ENCODE results near the gene GMDS.

Gene GMDS

GRCh38 chr6:1940381-1940780, 305.0 kb downstream of the GMDS start:
- DNase-seq (ENCODE audit: low spot score), result no peak

GRCh38 chr6:1933292-1933691, 312.1 kb downstream of the GMDS start:
- DNase-seq (ENCODE audit: low spot score), result no peak

DNA sequence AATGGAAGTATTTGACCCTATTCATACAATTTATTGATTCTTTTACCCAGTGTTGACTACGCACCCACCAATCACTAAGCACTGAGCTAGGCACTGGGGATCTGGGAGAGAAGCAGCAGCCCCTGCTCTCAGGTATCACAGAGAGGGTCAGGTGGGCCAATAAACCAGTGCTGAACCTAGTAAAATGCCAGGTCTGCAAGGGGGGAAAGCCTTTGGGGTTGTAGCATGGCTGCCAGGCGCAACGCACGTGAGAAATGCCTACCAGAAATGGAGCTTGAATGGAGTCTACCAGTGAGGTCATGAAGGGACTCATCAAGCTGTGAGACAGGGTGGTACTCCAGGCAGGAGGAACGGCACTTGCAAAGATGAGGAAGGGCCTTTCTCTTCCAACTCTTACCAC, 313.6 kb downstream of the GMDS start:
- no peak for DNase-seq (ENCODE audit: low spot score)

- DNase-seq (ENCODE audit: low spot score), result no peak
These were observed 315.0 kb downstream of the GMDS start for GRCh38 chr6:1930356-1930755.

GRCh38 chr6:1929931-1930330, 315.5 kb downstream of the GMDS start:
- DNase-seq (ENCODE audit: low spot score), result no peak

DNA sequence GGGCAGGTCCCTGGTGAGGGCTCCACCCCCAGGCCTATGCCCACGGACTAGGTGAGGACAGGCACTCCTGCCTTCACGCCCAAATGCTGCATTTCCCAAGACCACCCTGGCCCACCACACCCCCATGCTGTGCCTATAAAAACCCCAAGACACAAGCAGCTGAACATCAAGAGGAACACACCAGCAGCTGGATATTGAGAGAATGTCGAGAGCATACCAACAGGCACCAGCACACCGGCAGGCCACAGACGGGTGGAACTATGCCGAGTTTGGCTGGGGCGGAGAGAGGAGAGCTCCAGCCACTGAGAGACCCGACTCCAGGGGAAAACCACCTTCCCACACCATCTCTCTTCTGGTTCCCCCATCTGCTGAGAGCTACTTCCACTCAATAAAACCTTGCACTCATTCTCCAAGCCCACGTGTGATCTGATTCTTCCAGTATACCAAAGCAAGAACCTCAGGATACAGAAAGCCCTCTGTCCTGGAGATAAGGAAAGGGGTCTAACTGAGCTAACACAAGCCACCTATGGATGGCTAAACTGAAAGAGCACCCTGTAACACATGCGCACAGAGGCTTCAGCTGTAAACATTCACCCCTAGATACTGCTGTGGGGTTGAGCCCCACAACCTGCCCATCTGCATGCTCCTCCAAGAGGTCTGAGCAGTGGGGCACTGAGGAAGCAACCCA, 319.5 kb downstream of the GMDS start:
- DNase-seq (ENCODE audit: low spot score), result no peak

DNA sequence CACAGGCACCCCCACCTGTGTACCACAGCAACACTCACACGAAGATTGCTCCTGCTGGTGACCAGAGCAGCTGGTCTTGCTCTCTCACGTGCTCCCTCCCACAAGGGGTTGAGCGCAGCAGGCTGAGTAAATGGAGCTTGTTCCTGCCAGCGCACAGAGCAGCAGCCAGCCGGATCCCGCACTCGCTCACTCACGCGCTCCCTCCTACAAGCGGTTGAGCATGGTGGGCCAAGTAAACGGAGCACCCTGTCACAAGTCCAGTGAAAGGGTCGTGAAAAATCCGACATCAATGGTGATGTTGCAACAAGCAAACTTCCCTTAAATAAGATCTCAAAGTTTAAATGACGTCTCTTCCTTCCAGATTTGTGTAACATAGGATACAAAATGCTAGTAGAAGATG, 322.0 kb downstream of the GMDS start:
- no peak for DNase-seq (ENCODE audit: low spot score)

DNA sequence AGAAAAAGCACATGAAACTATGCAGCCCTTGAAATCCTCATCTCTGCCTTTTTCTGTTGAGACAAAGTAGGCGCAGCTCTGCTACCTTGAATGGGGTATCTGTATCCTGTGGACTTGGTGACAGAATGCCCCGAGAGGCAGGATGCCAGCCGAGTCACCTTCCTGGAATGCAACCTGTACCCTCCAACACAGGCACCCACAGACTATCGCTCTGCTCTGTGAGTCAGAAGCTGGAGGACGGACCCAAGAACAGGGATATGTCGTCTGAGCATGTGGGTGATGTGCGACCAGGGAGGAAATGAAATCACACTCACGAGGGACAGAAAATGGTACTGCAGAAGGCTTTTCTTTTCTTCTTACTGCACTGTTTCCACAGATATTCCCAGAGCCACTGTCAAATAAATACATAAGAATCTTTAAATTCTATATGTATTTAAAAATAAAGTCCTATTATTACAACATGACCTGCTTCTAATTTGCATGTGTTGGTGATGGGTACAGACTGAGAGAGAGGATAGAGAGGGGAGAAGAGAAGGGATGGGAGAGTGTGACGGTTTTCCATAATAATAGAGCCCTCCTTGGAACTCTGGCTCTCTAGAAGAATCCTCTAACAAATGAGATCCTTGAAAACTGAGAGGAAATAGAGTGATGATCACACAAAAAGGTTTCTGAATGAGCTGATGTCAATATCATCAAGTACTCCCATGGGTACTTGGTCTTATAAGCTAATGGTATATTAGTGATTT, 327.6 kb downstream of the GMDS start:
- no peak for DNase-seq (ENCODE audit: low spot score)

DNA sequence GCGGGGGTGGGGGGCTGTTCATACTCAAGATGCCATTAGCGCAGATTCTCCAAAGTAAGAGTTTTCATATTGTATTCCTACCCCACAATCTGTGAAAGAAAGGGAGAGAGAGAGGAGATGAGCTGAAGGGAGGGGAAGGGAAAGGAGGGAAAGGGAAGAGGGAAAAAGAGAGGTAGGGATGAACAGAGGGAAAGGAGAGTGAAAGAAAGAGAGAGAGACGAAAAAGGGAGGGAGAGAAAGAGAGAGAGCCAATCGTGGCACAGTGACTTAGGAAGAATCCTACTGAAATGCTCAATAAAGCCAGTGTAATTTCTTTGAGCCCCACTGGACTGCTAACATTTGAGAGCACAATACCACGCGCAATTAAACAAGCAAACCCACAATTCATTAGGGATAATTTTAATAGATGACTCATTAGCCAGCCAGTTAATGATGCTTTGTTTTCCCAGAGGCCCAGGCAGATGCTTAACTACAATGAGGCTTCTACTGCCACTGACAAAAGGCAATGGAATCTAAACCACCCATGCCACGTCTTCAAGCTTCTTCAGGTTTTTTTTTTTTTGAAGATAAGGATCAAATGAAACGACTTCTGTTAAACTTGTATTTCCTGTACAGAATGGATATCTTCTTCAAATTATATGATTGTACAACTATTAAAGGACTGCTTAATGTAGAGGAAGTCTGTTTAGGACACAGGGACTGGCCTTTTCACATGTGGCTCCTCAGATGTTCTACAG, 328.9 kb downstream of the GMDS start:
- no peak for DNase-seq (ENCODE audit: low spot score)

GRCh38 chr6:1915226-1915625, 330.2 kb downstream of the GMDS start:
- DNase-seq (ENCODE audit: low spot score), result no peak

GRCh38 chr6:1913577-1913976, 331.8 kb downstream of the GMDS start:
- no peak for DNase-seq (ENCODE audit: low spot score)

DNA sequence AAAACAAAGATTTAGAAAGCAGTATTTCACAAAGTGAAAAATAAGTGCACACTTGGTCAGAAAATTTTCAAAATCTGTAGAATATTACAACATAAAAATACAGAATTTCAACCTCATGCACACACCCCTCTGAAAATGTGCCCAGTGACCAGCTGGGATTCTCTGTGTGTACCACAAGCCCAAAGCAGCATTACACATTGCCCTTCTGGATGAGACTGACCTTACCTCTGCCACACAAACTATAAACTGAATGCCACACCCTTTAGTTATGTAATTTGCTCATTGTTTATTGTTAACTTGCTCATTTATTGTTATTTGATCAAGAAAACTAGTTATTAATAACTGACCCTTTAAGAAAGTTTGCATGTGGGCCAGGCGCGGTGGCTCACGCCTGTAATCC, 332.7 kb downstream of the GMDS start:
- DNase-seq (ENCODE audit: low spot score), result no peak

- DNase-seq (ENCODE audit: low spot score), result no peak
These were observed 333.9 kb downstream of the GMDS start for GRCh38 chr6:1911474-1911873.

DNA sequence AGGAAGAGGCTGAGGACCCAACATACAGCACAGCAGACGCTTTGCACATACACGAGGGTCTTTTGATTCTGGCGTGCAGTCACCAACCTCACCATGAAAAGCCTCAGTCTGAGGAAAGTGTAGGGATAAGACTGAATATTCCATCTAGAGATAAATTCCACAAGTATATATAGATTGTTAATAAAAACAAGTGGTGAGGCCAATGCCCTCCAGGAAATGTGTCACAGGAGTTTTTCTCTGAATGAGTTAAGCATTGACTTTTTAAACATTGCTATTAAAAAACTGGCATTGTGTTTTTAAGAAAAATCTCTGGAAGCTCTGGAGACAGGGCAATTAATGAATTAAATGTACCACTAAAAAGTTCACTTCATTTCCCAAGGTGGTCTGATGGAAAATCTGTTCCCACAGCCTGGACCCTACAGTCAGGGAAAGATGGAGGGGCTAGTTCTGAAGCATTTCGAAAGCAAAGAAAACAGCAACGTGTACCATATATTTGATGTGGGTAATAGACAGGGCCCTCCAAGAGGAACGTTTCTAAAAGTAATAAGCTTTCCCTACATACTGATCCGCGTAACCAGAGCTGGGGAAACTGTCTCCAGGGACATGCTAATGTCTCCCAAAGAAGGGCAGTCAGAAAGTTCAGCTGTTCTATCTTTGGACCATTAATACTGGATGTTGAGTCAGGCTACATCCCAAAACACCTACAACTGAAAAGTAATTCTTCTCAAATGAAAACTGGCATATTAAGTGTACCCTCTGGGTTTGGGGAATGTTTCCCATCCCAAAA, 334.6 kb downstream of the GMDS start:
- no peak for DNase-seq (ENCODE audit: low spot score)

DNA sequence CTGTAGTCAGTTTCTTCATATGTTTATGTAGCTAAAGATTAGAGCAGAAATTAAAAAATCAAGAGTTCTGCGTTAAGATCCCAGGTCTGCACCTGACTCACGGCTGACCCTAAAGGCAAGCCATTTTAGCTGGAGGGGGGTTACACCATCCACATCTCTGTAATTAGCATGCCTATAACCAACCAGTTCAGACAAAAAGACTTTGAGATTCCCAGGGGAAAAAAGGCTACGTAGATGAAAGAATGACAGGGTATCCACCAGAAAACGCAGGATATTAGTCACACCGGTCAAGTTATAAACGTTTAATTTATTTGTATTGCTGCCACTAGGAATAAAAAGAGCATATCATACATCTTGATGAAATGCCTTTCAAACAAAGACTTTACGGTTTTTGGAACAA, 336.6 kb downstream of the GMDS start:
- DNase-seq (ENCODE audit: low spot score), result no peak

DNA sequence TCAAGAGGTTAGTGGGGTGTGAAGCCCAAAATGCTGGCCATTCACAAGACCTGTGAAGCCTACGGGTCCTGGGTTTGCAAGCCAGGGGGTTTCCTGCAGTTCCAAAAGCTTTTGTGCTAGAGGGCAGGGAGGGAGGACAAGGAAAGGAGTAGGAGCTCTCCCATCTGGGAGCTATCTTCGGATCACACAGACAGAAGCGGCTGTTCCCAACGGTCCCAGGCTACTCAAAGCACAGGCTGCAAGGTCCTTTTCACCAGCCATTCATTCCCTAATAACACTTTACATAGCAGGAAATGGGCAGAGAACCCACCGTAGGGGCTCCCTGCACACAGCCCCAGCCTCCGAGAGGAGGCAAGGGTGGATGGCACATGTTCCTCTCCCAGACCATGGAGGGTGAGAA, 338.8 kb downstream of the GMDS start:
- no peak for DNase-seq (ENCODE audit: low spot score)

DNA sequence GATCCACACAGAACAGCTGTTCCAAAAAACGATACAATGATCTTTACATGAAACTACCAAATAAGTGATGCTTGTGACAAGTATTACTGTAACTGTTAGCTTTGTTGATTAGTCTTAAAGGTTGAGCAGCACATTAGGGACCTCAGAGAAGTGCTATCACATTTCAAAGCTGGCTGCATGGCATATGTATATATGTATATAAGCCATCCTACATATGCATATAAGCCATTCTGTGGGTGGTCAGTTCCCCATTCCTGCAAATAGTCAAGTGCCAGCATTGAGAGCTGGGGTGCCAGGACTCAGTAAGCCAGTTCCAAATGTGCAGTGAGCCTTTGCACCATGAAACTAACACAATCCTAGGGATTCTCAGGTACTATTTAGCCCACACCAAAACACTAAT, 339.4 kb downstream of the GMDS start:
- no peak for DNase-seq (ENCODE audit: low spot score)

- no peak for DNase-seq (ENCODE audit: low spot score)
These were observed 340.5 kb downstream of the GMDS start for GRCh38 chr6:1904898-1905297.

DNA sequence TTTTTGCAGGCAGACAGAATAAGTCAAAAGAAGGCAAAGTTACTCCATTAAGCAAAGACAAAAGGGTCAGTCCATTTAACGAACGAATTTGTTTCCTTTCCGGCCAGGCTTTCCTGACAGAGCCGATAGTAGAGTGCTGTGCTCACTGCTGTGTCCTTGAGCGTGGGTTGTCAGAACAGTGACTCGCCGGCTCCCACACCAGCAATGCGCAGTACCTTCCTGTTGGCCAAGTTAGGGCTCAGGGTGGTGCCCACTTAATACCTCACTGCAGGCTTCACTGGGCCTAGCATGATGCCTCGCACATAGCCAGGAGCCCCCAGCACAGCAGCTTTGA, 341.0 kb downstream of the GMDS start:
- no peak for DNase-seq (ENCODE audit: low spot score)

DNA sequence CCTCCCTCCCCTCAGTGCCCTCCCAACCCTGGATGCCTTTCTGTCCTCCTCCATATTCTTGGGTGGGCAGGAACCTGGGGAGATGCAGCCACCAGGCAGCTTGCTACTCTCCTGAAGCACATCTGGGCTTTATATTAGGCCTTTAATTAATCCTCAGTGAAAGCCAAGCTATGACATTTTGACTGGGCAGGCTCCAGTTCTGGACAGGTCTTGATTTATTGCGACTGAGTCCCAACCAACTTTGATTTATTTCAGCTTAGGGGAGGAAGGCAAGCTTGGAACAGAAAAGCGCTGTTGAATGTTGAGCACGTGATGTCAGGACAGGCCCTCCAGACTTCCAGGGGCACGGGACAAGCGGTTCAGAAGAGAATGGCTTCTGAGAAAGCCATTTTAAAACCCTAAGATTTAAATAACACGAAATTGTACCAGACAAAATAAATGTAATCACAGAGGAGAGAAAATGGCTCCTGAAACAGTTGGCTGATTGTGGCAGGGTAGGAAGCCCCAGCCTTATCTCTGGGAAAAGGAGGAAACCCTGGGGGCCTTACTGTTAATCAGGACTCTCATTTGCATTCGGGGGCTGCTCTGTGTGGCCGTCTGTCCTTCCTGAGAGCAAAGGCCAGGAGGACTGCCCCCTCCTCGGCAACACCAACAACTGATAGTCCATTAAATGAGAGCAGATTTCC, 341.5 kb downstream of the GMDS start:
- no peak for DNase-seq (ENCODE audit: low spot score)

DNA sequence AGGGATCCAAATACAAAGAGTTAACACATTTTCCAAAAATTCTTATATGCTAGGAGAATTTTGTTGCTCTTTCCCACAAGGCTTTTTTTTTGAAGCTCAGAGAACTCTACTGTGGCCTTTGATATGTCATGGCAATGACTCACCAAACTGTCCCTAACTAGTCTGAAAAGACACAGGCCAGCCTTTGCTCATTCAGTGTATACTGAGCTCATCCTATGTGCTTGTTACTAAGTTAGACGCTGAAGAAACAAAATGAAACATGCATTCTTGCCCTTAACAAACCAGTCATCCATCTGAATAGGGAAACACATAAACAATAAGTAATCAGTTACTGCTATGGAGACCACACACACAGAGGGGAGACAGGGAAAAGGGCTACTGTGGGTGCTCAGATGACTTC, 343.8 kb downstream of the GMDS start:
- no peak for DNase-seq (ENCODE audit: low spot score)

GRCh38 chr6:1896897-1897296, 348.5 kb downstream of the GMDS start:
- DNase-seq (ENCODE audit: low spot score), result no peak
